ENCODE results near the gene SLC23A3.

Gene SLC23A3

DNA sequence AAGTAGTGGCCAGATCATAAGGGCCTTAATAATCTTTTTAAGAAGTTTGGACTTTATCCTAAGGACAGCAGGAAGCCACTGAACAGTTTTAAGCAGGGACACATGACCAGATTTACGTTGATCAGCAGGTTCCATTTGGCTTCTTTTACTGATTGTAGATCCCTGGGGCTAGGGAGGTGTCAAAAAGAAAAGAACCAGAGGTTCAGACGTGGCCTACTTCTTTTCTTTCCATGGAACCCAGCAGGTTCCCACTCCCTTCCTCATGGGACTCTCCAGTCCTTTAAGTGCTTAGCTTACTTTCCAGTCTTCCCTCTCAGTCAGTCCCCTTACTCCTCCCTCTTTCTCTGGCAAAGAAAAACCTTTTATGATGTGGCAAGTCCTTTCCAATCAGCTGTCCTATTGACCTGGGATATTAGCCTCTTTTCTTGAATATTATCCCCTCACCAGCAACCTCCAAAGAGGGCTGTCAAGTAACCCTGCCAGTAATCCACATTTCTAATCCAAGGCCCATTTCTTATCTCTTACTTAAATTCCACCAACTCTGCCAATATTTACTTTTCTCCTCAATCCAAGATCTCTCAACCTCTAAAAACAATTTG lies 42.7 kb downstream of the SLC23A3 start:
- H2AFZ ChIP-seq (ENCODE audit: low read length): no peak overlapping the region
- TF ChIP-seq EZH2 (optimal IDR thresholded peaks at IDR 0.05; ENCODE audit: low read depth, low read length) (no peak), EZH2phosphoT487 (IDR thresholded peaks at IDR 0.05; ENCODE audit: low read length) (no peak), CTCF (IDR thresholded peaks at IDR 0.05; ENCODE audit: low read length) (no peak)
- H3K9me2 ChIP-seq (replicated peaks; ENCODE audit: insufficient read depth, low read length): no peaks in the 10 kb centered on the region
- H3K9ac ChIP-seq (ENCODE audit: low read length): no peak overlapping the region
- no peaks in the 10 kb centered on the region for H3K27me3 ChIP-seq (replicated peaks; ENCODE audit: insufficient read depth, low read length)
- no peak for DNase-seq
- no peaks in the 10 kb centered on the region for H3K79me2 ChIP-seq (ENCODE audit: low read length)
- no peaks in the 10 kb centered on the region for H3K9me3 ChIP-seq (replicated peaks; ENCODE audit: insufficient read depth, low read length)
- no peak overlapping the region for H3K4me3 ChIP-seq (ENCODE audit: low read length)
- H3K27ac ChIP-seq (ENCODE audit: low read length): no peak overlapping the region
- H3K36me3 ChIP-seq (replicated peaks; ENCODE audit: insufficient read depth, low read length): no peaks in the 10 kb centered on the region
- no peaks in the 10 kb centered on the region for H3F3A ChIP-seq (ENCODE audit: insufficient read depth, low read length)
- 0 out of 2 replicates have a peak, but pooled peaks cover 5% of the 10 kb centered on the region for H4K20me1 ChIP-seq (ENCODE audit: insufficient read depth, low read length)
- no peaks in the 10 kb centered on the region for H3K4me1 ChIP-seq (ENCODE audit: low read length)
- no peak overlapping the region for H3K4me2 ChIP-seq (ENCODE audit: low read depth, low read length)

DNA sequence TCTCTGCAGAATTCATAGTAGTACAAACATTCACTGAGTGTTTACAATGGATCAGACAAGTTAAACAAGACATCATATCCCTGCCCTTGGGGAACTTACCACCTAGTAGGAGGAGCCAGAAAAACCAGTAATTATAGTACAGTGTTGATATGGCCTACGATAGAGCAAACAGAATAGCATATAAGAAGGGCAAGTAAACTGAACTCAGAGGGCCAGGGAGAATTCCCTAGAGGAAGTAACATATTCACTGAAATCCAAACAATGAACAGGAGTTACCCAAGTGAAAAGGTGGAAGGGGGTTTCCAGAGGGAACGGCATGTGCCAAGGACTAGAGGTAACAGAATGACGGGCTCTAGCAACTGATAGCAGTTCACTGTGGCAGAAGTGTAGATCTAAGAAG lies 43.3 kb downstream of the SLC23A3 start:
- no peak for TF ChIP-seq EZH2phosphoT487 (IDR thresholded peaks at IDR 0.05; ENCODE audit: low read length)
- no peak for TF ChIP-seq CTCF (IDR thresholded peaks at IDR 0.05; ENCODE audit: low read length)
- TF ChIP-seq EZH2 (optimal IDR thresholded peaks at IDR 0.05; ENCODE audit: low read depth, low read length): no peak
- no peak overlapping the region for H3K4me2 ChIP-seq (ENCODE audit: low read depth, low read length)
- no peak for DNase-seq
- no peaks in the 10 kb centered on the region for H3K79me2 ChIP-seq (ENCODE audit: low read length)
- no peaks in the 10 kb centered on the region for H3K27me3 ChIP-seq (replicated peaks; ENCODE audit: insufficient read depth, low read length)
- 0 out of 2 replicates have a peak, but pooled peaks cover 5% of the 10 kb centered on the region for H4K20me1 ChIP-seq (ENCODE audit: insufficient read depth, low read length)
- no peaks in the 10 kb centered on the region for H3K4me1 ChIP-seq (ENCODE audit: low read length)
- no peak overlapping the region for H3K4me3 ChIP-seq (ENCODE audit: low read length)
- no peak overlapping the region for H3K27ac ChIP-seq (ENCODE audit: low read length)
- no peak overlapping the region for H3K9ac ChIP-seq (ENCODE audit: low read length)
- H3K9me2 ChIP-seq (replicated peaks; ENCODE audit: insufficient read depth, low read length): no peaks in the 10 kb centered on the region
- no peaks in the 10 kb centered on the region for H3K9me3 ChIP-seq (replicated peaks; ENCODE audit: insufficient read depth, low read length)
- H3F3A ChIP-seq (ENCODE audit: insufficient read depth, low read length): no peaks in the 10 kb centered on the region
- H2AFZ ChIP-seq (ENCODE audit: low read length): no peak overlapping the region
- no peaks in the 10 kb centered on the region for H3K36me3 ChIP-seq (replicated peaks; ENCODE audit: insufficient read depth, low read length)

- Histone ChIP-seq H3K9me3 (replicated peaks; ENCODE audit: insufficient read depth, low read length) (no peaks in the 10 kb centered on the region), H3K4me2 (ENCODE audit: low read depth, low read length) (no peak overlapping the region), H3F3A (ENCODE audit: insufficient read depth, low read length) (no peaks in the 10 kb centered on the region), H3K4me3 (ENCODE audit: low read length) (no peak overlapping the region), H3K36me3 (replicated peaks; ENCODE audit: insufficient read depth, low read length) (no peaks in the 10 kb centered on the region), H2AFZ (ENCODE audit: low read length) (no peak overlapping the region), H3K79me2 (ENCODE audit: low read length) (no peaks in the 10 kb centered on the region), H3K4me1 (ENCODE audit: low read length) (no peaks in the 10 kb centered on the region), H4K20me1 (ENCODE audit: insufficient read depth, low read length) (0 out of 2 replicates have a peak, but pooled peaks cover 5% of the 10 kb centered on the region), H3K9me2 (replicated peaks; ENCODE audit: insufficient read depth, low read length) (no peaks in the 10 kb centered on the region), H3K9ac (ENCODE audit: low read length) (no peak overlapping the region), H3K27ac (ENCODE audit: low read length) (no peak overlapping the region), H3K27me3 (replicated peaks; ENCODE audit: insufficient read depth, low read length) (no peaks in the 10 kb centered on the region)
- DNase-seq: no peak
- no peak for TF ChIP-seq EZH2 (optimal IDR thresholded peaks at IDR 0.05; ENCODE audit: low read depth, low read length)
- TF ChIP-seq CTCF (IDR thresholded peaks at IDR 0.05; ENCODE audit: low read length): no peak
- no peak for TF ChIP-seq EZH2phosphoT487 (IDR thresholded peaks at IDR 0.05; ENCODE audit: low read length)
These were observed 44.0 kb downstream of the SLC23A3 start for GRCh38 chr2:219125886-219126270.
